Measurements from ENCODE around the gene C22orf23. TPM values are rescaled to one million over a fixed set of nuclear protein-coding genes. Genes with fewer than 3 reads are reported as not detected.
A peak's percentile ranks its signal among the peaks of the same experiment; 100 is the strongest.

Gene C22orf23
- 0.36 and 2.3 TPM in 2 replicates for total RNA-seq (2014; rRNA removed; shearing (Covaris generic); ENCODE audit: low replicate concordance)

DNA sequence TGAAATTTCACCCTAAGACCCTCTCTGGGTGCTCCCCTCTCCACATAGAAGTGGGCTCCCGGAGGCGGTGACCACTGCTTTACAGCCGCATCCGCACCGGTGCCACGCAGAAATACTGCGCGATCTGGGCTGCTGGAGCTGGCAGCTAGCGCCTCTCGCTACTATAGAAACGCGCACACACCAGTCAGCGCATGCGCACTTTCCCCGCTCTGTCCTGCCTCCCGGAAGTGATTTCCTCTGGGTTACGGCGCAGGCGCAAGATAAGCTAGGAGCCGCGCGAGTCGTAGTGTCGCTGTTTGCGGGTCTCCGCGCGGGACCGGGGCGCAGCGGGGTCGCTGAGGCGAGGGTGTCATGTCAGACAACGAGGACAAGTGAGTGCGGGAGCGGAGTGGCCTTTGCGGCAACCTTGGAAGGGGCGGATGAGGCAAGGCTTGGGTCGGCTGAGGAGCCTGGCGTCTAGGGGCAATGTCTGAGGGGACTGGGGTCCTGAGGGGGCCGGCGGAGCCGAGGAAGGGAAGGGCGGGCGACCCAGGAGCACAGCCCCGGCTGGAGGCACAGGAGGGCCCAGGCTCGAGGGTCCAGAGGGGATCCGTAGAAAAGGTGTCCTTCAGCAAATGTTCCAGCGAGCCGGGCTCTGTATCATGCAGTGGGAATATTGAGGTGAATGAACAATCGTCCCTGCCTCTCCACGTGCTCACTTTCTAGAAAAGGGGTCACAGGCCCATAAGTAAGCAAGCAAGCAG is at the start of gene C22orf23, which contains the start of gene POLR2F:
Gene C22orf23, minus strand, starts transcription at position 165 of the 743 bp plus-strand sequence. CDS start 452 bp downstream, outside the sequence.
Gene POLR2F, plus strand, starts transcription at position 263 of the 743 bp plus-strand sequence. Its CDS starts 89 bp downstream, at position 352.
- no peaks in the 10 kb centered on the region for H3K9me3 ChIP-seq
- H3K36me3 ChIP-seq = peaks cover 22% of the 10 kb centered on the region
- H3K4me3 ChIP-seq = peak within 1 kb of the TSS; percentile 100
- peak; percentile 90 for DNase-seq
- H3K27me3 ChIP-seq = no peaks in the 10 kb centered on the region

DNA sequence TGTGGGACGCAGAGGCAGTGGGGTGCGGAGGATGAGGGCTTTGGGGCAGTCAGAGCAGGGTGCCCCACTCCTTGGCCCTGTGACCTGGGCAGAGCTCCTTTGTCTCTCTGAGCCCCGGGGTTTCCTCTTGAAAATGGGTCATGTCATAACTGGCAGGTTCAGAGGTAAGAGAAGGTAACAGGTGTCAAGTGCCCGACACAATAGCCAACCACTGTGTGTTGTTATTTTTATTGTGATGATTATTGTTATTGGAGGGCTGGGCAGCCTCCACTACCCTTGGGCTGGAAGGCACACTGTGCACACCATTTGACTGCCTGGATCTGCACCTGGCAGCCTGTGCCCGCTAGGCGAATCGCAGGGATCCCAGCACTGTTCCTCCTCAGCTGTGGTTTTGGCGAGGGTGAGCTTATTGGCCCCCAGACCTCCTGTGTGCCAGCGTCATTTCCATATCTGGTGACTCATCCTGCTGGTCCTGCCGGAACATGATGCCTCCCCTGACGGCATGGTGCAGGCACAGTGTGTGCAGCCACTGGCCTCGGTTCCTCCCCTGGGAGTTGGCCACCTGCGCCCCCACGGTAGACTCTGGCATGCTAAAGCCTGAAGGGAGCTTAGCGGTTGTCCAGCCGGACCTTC is 46.4 kb upstream of the C22orf23 start:
- DNase-seq = peak; percentile 88
- no peak overlapping the region for H3K4me3 ChIP-seq
- no peaks in the 10 kb centered on the region for H3K9me3 ChIP-seq
- no peaks in the 10 kb centered on the region for H3K27me3 ChIP-seq
- no peaks in the 10 kb centered on the region for H3K36me3 ChIP-seq

DNA sequence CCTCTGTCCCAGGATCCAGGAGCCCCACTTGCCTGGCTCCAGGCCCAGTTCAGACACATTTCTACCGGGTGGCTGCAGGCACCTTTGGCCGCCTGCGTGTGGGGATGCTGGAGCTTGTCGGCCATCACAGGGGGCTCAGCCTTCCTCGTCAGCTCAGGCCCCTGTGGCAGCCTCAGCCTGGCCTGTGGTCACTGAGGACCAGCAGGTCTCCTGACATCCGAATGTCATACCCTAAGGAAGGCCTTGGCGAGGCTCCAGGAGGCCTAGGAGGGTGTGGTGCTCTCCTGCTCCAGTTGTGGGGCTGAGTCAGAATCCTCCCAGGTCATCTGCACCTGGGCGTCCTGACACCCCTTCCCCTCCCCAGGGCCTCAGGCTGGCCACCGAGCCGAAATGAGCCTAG is 45.8 kb upstream of the C22orf23 start:
- Histone ChIP-seq H3K4me3 (no peak overlapping the region), H3K9me3 (no peaks in the 10 kb centered on the region), H3K36me3 (no peaks in the 10 kb centered on the region), H3K27me3 (no peaks in the 10 kb centered on the region)
- no peak for DNase-seq

DNA sequence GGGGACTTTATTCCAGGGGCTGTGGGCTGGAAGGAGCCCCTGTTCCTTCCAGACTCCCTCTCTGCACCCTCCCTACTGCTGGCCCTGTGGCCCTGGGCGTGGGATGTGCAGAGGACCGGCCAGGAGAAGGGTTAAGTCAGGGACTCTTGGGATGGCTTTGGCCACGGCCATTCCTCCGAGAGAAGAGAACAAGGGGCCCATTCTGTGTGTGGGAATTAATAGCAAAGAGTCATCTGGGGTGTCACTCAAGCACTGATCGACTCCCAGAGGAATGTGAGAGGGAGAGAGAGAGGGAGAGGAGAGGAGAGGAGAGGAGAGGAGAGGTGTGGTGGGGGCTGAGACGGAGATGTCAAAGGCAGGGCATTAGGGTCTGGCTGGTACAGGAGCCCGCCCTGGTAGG is 45.1 kb upstream of the C22orf23 start:
- no peaks in the 10 kb centered on the region for H3K27me3 ChIP-seq
- no peak overlapping the region for H3K4me3 ChIP-seq
- H3K9me3 ChIP-seq = no peaks in the 10 kb centered on the region
- H3K36me3 ChIP-seq = no peaks in the 10 kb centered on the region
- DNase-seq = no peak

DNA sequence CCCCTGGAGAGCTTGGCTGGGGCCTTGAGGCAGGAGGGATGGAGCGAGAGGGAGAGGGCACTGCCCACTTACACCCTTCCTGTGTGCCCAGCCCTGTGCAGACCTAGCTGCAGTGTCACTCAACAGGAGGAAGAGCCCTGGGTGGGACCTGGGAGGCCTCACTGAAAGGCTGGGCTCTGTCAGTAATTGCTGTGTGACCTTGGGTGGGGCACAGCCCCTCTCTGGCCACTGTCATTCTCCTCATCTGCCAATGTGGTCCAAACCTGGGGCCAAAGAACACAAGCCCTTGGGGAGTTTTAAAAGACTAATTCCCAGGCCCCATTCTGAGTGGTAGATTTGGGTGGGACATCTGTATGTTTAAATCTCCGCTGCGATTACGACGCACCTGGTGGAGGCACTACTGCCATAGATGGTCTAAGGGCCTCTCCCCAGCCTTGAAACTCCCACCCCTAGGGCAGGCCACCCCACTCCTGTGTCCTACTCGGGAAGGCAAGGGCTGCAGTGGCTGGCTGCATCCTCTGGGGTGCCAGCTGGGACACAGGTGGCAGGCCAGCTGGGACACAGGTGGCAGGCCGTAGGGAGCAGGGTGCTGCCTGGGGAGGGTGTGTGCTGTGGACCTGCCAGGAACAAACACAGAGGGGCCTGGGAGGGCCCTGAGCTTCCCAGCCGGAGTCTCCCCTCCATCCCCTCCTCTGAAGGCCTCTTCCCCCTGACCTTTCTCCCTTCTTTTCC is 43.3 kb upstream of the C22orf23 start:
- H3K4me3 ChIP-seq = no peak overlapping the region
- no peaks in the 10 kb centered on the region for H3K36me3 ChIP-seq
- H3K27me3 ChIP-seq = no peaks in the 10 kb centered on the region
- H3K9me3 ChIP-seq = no peaks in the 10 kb centered on the region
- DNase-seq = no peak

DNA sequence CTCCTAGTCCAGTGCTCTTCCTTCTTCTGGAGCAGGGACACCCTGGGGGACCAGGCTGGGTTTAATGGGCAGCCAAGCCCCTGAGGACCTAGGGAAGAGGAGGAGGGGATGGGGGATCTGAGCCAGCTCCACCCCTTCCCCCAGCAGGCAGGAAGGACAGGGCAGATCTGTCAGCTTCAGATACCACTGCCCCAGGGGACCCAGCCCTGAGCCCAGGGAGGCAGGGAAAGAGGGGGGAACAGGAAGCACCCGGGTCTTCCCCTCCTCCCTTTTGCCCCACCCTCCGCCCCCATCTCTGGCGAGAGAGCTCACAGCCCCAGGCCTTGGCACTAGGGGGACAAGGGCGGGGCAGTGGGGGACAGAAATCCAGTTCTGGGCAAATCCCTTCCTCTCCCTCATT is 42.7 kb upstream of the C22orf23 start:
- no peaks in the 10 kb centered on the region for H3K36me3 ChIP-seq
- no peaks in the 10 kb centered on the region for H3K9me3 ChIP-seq
- no peak overlapping the region for H3K4me3 ChIP-seq
- DNase-seq = peak; percentile 13
- no peaks in the 10 kb centered on the region for H3K27me3 ChIP-seq

DNA sequence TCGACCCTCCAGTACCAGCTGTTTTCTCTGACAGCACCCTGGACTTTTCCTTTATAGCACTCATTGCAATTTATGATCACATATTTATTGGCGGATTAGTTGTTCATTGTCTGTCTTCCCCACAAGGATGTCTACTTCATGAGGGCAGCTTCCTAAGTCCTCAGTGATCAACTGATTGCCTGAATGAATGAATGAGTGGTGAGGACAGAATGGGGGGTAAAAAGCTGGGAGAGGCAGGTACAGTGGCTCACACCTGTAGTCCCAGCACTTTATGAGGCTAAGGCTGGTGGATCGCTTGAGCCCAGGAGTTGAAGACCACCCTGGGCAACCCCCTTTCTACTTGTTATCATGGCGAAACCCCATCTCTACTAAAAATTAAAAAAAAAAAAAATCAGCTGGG is 42.1 kb upstream of the C22orf23 start:
- Histone ChIP-seq H3K9me3 (no peaks in the 10 kb centered on the region), H3K36me3 (no peaks in the 10 kb centered on the region), H3K4me3 (no peak overlapping the region), H3K27me3 (no peaks in the 10 kb centered on the region)
- DNase-seq = no peak

DNA sequence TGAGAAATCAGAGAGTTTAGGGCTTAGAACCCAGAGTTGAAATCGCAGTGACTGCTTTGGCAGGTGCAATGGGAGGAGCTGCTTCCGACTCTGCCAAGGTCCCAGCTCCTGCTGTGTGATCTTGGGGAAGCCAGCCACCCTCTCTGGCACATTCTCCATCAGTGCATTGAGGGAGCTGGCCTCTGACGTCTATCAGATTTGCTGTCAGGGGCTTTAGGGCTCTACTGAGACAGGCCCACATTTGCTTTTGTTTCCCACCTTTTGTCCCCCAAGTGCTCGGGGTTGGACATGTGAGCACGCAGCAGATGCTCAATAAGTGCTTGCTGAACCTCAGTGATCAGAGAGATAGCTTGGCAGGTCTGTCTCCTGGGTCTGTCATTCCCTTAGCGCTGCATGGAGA is 41.6 kb upstream of the C22orf23 start:
- Histone ChIP-seq H3K36me3 (no peaks in the 10 kb centered on the region), H3K4me3 (no peak overlapping the region), H3K27me3 (no peaks in the 10 kb centered on the region), H3K9me3 (no peaks in the 10 kb centered on the region)
- no peak for DNase-seq

DNA sequence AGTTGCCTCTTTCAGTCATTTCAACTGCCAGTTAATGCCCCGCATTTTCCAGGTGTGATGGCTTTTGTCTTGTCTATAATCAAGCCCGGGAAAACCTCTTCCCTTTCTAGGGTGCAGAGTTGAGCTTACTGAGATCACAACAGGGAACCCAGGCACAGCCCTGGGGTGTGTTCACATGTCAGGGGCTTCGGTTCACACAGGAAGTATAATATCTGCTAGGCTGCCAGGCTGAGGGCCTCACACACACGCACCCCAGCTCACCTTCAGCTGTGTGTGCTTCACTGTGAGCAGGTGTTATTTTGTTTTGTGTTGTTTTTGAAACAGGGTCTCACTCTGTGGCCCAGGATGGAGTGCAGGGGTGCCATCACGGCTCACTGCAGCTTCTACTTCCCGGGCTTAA is 40.6 kb upstream of the C22orf23 start:
- no peaks in the 10 kb centered on the region for H3K36me3 ChIP-seq

DNA sequence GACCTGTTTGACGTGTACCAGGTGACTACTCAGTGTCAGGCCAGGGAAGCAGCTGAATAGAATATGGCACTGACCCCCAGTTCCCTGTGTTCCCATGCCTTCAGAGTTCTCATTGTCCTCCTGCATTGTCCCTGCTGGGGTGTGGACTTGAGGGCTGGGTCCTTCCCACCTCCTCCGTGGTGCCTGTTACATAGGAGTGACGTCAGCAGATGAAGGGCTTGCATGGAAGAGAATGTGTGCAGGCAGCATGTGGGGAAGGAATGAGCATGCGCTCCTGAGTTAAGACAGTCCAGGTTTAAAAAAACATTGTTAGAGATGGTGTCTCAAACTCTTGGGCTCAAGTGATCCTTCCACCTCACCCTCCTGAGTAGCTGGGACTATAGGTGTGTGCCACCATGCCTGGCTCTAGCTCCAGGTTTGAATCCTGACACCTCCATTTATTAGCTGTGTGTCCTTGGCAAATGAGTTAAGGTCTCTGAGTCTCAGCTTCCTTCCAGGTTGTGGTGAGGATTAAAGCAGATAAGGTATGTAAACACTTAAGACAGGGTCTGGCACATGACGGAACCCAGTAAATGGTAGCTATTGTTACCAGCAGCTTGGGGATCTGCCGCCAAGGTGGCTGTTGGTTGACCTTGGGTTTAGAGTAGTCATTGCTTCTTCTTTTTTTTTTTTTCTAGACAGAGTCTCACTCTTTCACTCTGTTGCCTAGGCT is 38.5 kb upstream of the C22orf23 start:
- Histone ChIP-seq H3K36me3 (no peaks in the 10 kb centered on the region), H3K4me3 (no peak overlapping the region), H3K9me3 (no peaks in the 10 kb centered on the region), H3K27me3 (no peaks in the 10 kb centered on the region)
- no peak for DNase-seq

More for the DNA sequence above, 40.6 kb upstream of the C22orf23 start:
- Histone ChIP-seq H3K4me3 (no peak overlapping the region), H3K27me3 (no peaks in the 10 kb centered on the region), H3K9me3 (no peaks in the 10 kb centered on the region)
- DNase-seq = no peak

DNA sequence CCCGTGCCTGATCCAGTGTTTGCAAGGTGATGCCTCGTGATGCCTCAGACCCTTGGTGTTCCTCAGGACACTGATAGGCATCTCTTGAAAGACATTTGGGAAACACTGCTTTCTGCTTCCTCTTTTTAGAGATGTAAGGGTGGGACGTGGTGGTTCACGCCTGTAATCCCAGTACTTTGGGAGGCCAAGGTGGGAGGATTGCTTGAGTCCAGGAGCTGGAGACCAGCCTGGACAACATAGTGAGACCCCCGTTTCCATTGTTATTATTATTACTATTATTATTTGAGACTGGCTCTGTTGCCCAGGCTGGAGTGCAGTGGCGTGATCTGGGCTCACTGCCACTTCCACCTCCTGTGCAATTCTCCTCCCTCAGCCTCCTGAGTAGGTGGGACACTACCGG is 37.5 kb upstream of the C22orf23 start:
- Histone ChIP-seq H3K27me3 (no peaks in the 10 kb centered on the region), H3K9me3 (no peaks in the 10 kb centered on the region), H3K4me3 (no peak overlapping the region), H3K36me3 (no peaks in the 10 kb centered on the region)
- no peak for DNase-seq

DNA sequence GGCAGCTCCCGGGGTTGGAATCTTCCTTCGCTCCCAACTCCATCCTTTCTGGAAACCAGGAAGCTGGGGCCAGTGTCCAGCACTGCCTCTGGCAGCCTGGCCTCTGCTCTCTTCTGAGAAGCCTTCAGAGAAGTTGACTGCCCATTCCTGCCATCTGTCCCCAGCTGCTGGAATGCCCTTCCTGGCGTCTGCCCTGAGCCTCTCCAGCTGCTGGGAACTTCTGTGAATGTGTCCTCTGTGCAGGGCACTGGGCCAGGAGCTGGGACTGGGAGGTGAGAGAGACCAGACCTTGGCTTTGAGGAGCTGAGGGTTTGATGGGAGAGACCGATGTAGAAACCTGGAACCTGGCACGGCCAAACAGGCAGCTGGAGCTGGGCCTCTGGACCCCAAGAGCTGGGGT is 36.9 kb upstream of the C22orf23 start:
- Histone ChIP-seq H3K36me3 (no peaks in the 10 kb centered on the region), H3K27me3 (no peaks in the 10 kb centered on the region), H3K9me3 (no peaks in the 10 kb centered on the region), H3K4me3 (no peak overlapping the region)
- no peak for DNase-seq

DNA sequence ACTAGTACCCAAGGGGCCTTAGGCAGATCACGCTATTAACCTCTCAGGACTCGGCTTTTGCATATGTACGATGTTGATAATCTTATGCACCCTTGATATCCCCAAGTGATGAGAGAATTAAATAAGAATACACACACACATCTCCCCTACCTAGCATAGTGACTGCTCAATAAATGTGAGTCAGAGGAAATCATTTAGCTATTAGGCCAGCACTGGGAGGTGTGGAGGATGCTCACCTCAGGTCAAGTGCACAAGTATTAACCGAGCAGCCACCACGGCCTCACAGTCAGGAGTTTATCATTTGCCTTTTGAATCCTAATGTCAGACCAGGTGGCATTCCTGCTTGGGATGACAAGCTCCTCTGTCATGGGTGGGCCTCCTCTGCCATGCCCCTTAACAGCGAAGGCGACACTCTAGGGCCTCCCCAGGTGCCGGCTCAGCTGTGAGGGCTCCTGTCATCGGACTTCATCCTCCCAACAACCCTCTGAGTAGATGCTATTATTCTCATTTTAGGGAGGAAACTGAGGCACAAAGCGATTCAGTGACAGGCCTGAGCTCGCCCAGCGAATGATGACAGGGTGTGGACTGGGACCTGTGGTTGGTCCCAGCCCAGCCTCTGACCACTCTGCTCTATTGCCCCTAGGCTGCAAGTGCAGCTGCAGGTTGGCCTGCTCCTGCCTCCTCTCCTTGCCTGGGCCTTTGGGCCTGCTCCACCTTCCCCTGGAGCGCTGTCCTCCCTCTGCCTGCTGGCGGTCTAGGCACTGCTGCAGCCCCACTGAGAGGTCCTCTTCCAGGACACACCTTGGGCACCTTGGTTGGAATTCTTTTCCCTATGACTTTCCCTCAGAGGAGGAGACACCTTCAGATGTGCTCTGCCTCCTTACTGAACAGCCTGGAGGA is 36.0 kb upstream of the C22orf23 start:
- H3K36me3 ChIP-seq = no peaks in the 10 kb centered on the region
- no peak overlapping the region for H3K4me3 ChIP-seq
- no peaks in the 10 kb centered on the region for H3K9me3 ChIP-seq
- H3K27me3 ChIP-seq = no peaks in the 10 kb centered on the region
- DNase-seq = no peak

DNA sequence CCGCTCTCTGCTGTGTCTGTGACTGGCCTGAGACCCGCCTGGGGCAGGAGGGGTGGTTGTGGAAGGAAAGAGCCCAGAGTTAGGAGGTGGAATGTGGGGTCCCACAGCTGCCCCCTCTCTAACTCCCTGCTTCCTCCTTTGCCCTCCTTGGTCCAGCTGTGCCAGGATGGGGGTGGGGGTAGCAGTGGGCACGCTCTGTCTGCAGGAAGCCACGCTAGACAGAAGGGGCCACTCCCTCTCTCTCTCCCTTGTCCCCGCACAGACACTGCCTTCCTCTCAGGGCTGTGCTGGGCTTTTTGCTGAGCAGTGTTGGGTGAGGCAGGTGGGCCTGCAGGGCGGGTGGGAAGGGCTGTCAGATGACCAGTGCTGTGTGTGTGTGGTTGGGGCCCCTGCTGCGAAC is 33.0 kb upstream of the C22orf23 start:
- DNase-seq = no peak
- Histone ChIP-seq H3K4me3 (no peak overlapping the region), H3K36me3 (no peaks in the 10 kb centered on the region), H3K9me3 (no peaks in the 10 kb centered on the region), H3K27me3 (no peaks in the 10 kb centered on the region)

DNA sequence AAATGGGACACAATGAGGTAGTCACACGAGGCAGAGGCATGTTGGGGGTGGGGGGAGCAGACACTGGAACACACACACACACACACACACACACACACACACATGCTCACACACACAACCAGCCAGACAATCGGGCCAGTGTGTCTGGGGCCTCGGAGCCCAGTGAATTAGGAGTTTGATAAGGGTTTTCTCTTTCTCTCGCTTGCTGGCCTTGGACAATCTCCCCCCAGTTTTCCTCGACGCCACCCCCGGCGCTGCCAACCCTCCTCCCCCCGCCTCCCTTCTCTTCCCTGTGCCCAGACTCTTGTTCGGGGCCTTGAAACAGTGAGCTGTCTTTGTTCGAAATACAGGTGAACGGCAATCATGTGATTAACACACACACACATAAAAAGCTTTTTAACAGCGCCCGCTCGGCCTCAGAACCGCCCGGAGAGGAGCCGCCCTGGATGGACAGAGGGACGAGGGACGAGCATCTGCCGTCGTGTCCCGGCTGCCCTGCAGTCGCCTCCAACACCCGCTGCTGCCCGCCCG is 32.4 kb upstream of the C22orf23 start:
- no peak overlapping the region for H3K4me3 ChIP-seq
- no peak for DNase-seq
- no peaks in the 10 kb centered on the region for H3K27me3 ChIP-seq
- H3K36me3 ChIP-seq = no peaks in the 10 kb centered on the region
- no peaks in the 10 kb centered on the region for H3K9me3 ChIP-seq

All from MG63 (cell line).